GM19395 (cell line): ENCODE data around the gene EPHA4.

Experiments used
- ATAC-seq: cut with Tn5 transposase; IDR thresholded peaks from one replicate; pipeline ENCODE4 v1.9.1; 2021; ENCODE audit warnings: mild to moderate bottlenecking, moderate library complexity; ENCODE audit not compliant: unreplicated experiment

Gene EPHA4

GRCh38 chr2:221410487-221410886 lies 161.6 kb downstream of the EPHA4 start:
- no peak for ATAC-seq

GRCh38 chr2:221407765-221408164 lies 164.3 kb downstream of the EPHA4 start:
- no peak for ATAC-seq

- no peak for ATAC-seq
Observed at GRCh38 chr2:221405521-221405920, 166.6 kb downstream of the EPHA4 start.

- ATAC-seq, result no peak
Observed at GRCh38 chr2:221402072-221402471, 170.0 kb downstream of the EPHA4 start.

GRCh38 chr2:221400411-221400810 lies 171.7 kb downstream of the EPHA4 start:
- ATAC-seq, result no peak

- ATAC-seq, result no peak
Observed at GRCh38 chr2:221399183-221399582, 172.9 kb downstream of the EPHA4 start.

GRCh38 chr2:221397187-221397586 lies 174.9 kb downstream of the EPHA4 start:
- no peak for ATAC-seq

GRCh38 chr2:221392228-221392881 lies 179.7 kb downstream of the EPHA4 start:
- no peak for ATAC-seq

GRCh38 chr2:221390878-221391277 lies 181.2 kb downstream of the EPHA4 start:
- no peak for ATAC-seq

- ATAC-seq, result no peak
Observed at GRCh38 chr2:221389904-221390303, 182.2 kb downstream of the EPHA4 start.

GRCh38 chr2:221389421-221389820 lies 182.7 kb downstream of the EPHA4 start:
- ATAC-seq, result no peak

GRCh38 chr2:221388891-221389290 lies 183.2 kb downstream of the EPHA4 start:
- ATAC-seq, result no peak

- no peak for ATAC-seq
Observed at GRCh38 chr2:221385716-221386115, 186.4 kb downstream of the EPHA4 start.

- ATAC-seq, result no peak
Observed at GRCh38 chr2:221381928-221382488, 190.1 kb downstream of the EPHA4 start.

- ATAC-seq, result no peak
Observed at GRCh38 chr2:221380686-221381085, 191.4 kb downstream of the EPHA4 start.

- ATAC-seq, result no peak
Observed at GRCh38 chr2:221380062-221380461, 192.0 kb downstream of the EPHA4 start.

GRCh38 chr2:221377597-221377996 lies 194.5 kb downstream of the EPHA4 start:
- ATAC-seq, result no peak

- no peak for ATAC-seq
Observed at GRCh38 chr2:221377066-221377465, 195.0 kb downstream of the EPHA4 start.

- no peak for ATAC-seq
Observed at GRCh38 chr2:221374234-221374633, 197.9 kb downstream of the EPHA4 start.

GRCh38 chr2:221372907-221373306 lies 199.2 kb downstream of the EPHA4 start:
- no peak for ATAC-seq

GRCh38 chr2:221372159-221372884 lies 199.8 kb downstream of the EPHA4 start:
- ATAC-seq, result no peak

- no peak for ATAC-seq
Observed at GRCh38 chr2:221371347-221371746, 200.8 kb downstream of the EPHA4 start.
